Fibroblast of lung (primary cell): ENCODE data around the gene SCFD2. TPM values are rescaled to one million over a fixed set of nuclear protein-coding genes. Genes with fewer than 3 reads are reported as not detected.

Source experiments
- DNase-seq, 2 donors: peaks; one replicate each; pipeline versions ENCODE4 v3.0.0 to v3.0.0-alpha.2; 2010; ENCODE audit warnings: low read depth in 2 of 2
- H2AFZ ChIP-seq: 2 replicates; pipeline ENCODE4 v1.5.1; 2012; ENCODE audit warnings: low read length, control low read depth, inconsistent platforms
- H3K27ac ChIP-seq: 2 replicates; pipeline ENCODE4 v1.5.1; 2011; ENCODE audit warnings: low read length, control low read depth; ENCODE audit not compliant: insufficient read depth
- H3K27me3 ChIP-seq: 2 replicates; pipeline ENCODE4 v1.5.1; 2011; ENCODE audit warnings: mild to moderate bottlenecking, low read length; ENCODE audit not compliant: control insufficient read depth, insufficient read depth
- H3K36me3 ChIP-seq: 2 replicates; pipeline ENCODE4 v1.5.1; 2011; ENCODE audit warnings: low read length; ENCODE audit not compliant: control insufficient read depth, insufficient read depth
- H3K4me1 ChIP-seq: 2 replicates; pipeline ENCODE4 v1.5.1; 2011; ENCODE audit warnings: low read length; ENCODE audit not compliant: control insufficient read depth, insufficient read depth; ENCODE audit errors: extremely low read depth
- H3K4me2 ChIP-seq: 2 replicates; pipeline ENCODE4 v1.5.1; 2011; ENCODE audit warnings: low read length, control low read depth; ENCODE audit not compliant: insufficient read depth; ENCODE audit errors: extremely low read depth
- H3K4me3 ChIP-seq, 4 experiments: fragments of 200-600 bp in 1 of 4; sonication (generic) in 1 of 4; replicated peaks in 1 of 4; 2 replicates each; pipeline ENCODE4 v1.5.1; 2011 to 2016; ENCODE audit warnings: low read length in 4 of 4, low read depth in 3 of 4, mild to moderate bottlenecking in 3 of 4, control low read depth in 2 of 4, inconsistent platforms in 1 of 4, mixed read lengths in 1 of 4; ENCODE audit not compliant: insufficient read depth in 1 of 4; ENCODE audit errors: control extremely low read depth in 1 of 4
- H3K79me2 ChIP-seq: 2 replicates; pipeline ENCODE4 v1.5.1; 2012; ENCODE audit warnings: mild to moderate bottlenecking, low read length, inconsistent platforms; ENCODE audit not compliant: control insufficient read depth, insufficient read depth
- H3K9ac ChIP-seq: 2 replicates; pipeline ENCODE4 v1.5.1; 2011; ENCODE audit warnings: mild to moderate bottlenecking, low read length, control low read depth; ENCODE audit not compliant: insufficient read depth
- H3K9me3 ChIP-seq: 2 replicates; pipeline ENCODE4 v1.5.1; 2012; ENCODE audit warnings: low read depth, low read length; ENCODE audit not compliant: control insufficient read depth, insufficient read depth
- H4K20me1 ChIP-seq: 2 replicates; pipeline ENCODE4 v1.5.1; 2011; ENCODE audit warnings: low read length; ENCODE audit not compliant: control insufficient read depth, insufficient read depth; ENCODE audit errors: extremely low read depth
- CTCF ChIP-seq, 2 donors: IDR thresholded peaks in 1 of 2; conservative IDR thresholded peaks in 1 of 2; 1 replicate in 1 of 2; 2 replicates in 1 of 2; pipeline ENCODE4 v1.5.1; 2011 to 2012; ENCODE audit warnings: low read length in 2 of 2, control low read depth in 1 of 2, inconsistent platforms in 1 of 2, low read depth in 1 of 2, mild to moderate bottlenecking in 1 of 2
- EZH2 ChIP-seq: IDR thresholded peaks from 2 replicates; pipeline ENCODE4 v1.5.1; 2012; ENCODE audit warnings: low read length, control low read depth, mild to moderate bottlenecking; ENCODE audit errors: missing control alignments
- polyA plus RNA-seq, 2 donors: library from polyadenylated mRNA; depleted of rRNA in 1 of 2; stranded (reverse) in 1 of 2; unstranded in 1 of 2; fragments of >200 nt; gene quantifications; 2 replicates each; pipeline ENCODE4 v1.2.1, GENCODE V29; 2011 to 2012; ENCODE audit warnings: missing spikeins in 1 of 2
- total RNA-seq: library from RNA; depleted of rRNA; stranded (reverse); fragments of >200 nt; gene quantifications from 2 replicates; pipeline ENCODE4 v1.2.1, GENCODE V29; 2014

SCFD2 gene
- total and polyA plus RNA-seq, 2 donors (not counting 1 experiment from before 2014, with no cell fraction given), result 16.2 to 23.1 TPM

GRCh38 chr4:52979020-52979419 lies 386.8 kb downstream of the SCFD2 start:
- Histone ChIP-seq H3K4me1 (no peaks in the 10 kb centered on the region), H3K9me3 (no peaks in the 10 kb centered on the region), H3K79me2 (no peaks in the 10 kb centered on the region), H3K27me3 (no peaks in the 10 kb centered on the region), H4K20me1 (no peaks in the 10 kb centered on the region), H3K36me3 (no peaks in the 10 kb centered on the region), H3K4me3 (no peak overlapping the region), H3K4me2 (no peak overlapping the region), H3K9ac (no peak overlapping the region), H3K27ac (no peak overlapping the region), H2AFZ (no peak overlapping the region)
- DNase-seq, result peak in 1 of 2 donors; percentile 24
- TF ChIP-seq CTCF (conservative IDR thresholded peaks at IDR 0.05 in 1 of 2, IDR thresholded peaks at IDR 0.05 in 1 of 2; ENCODE audit: low read depth in 1 of 2, low read length in 2 of 2), result no peak
- no peak for TF ChIP-seq EZH2

GRCh38 chr4:52977252-52977651 lies 388.6 kb downstream of the SCFD2 start:
- H3K36me3 ChIP-seq, result no peaks in the 10 kb centered on the region
- no peaks in the 10 kb centered on the region for H3K79me2 ChIP-seq
- no peak overlapping the region for H3K4me2 ChIP-seq
- no peak overlapping the region for H2AFZ ChIP-seq
- DNase-seq, result no peak
- H3K27me3 ChIP-seq, result no peaks in the 10 kb centered on the region
- no peak overlapping the region for H3K9ac ChIP-seq
- no peaks in the 10 kb centered on the region for H3K9me3 ChIP-seq
- TF ChIP-seq EZH2 (no peak), CTCF (conservative IDR thresholded peaks at IDR 0.05 in 1 of 2, IDR thresholded peaks at IDR 0.05 in 1 of 2; ENCODE audit: low read depth in 1 of 2, low read length in 2 of 2) (no peak)
- no peaks in the 10 kb centered on the region for H4K20me1 ChIP-seq
- H3K27ac ChIP-seq, result no peak overlapping the region
- H3K4me1 ChIP-seq, result no peaks in the 10 kb centered on the region
- H3K4me3 ChIP-seq, result no peak overlapping the region

GRCh38 chr4:52976523-52977230 lies 389.2 kb downstream of the SCFD2 start:
- H4K20me1 ChIP-seq, result no peaks in the 10 kb centered on the region
- H3K4me2 ChIP-seq, result no peak overlapping the region
- no peak overlapping the region for H3K27ac ChIP-seq
- no peak overlapping the region for H3K4me3 ChIP-seq
- H3K4me1 ChIP-seq, result no peaks in the 10 kb centered on the region
- H3K27me3 ChIP-seq, result no peaks in the 10 kb centered on the region
- no peak for DNase-seq
- no peak overlapping the region for H3K9ac ChIP-seq
- no peaks in the 10 kb centered on the region for H3K79me2 ChIP-seq
- no peaks in the 10 kb centered on the region for H3K9me3 ChIP-seq
- H3K36me3 ChIP-seq, result no peaks in the 10 kb centered on the region
- H2AFZ ChIP-seq, result no peak overlapping the region
- no peak for TF ChIP-seq EZH2
- TF ChIP-seq CTCF (conservative IDR thresholded peaks at IDR 0.05 in 1 of 2, IDR thresholded peaks at IDR 0.05 in 1 of 2; ENCODE audit: low read depth in 1 of 2, low read length in 2 of 2), result no peak
